A549 treated with Mapracorat at 1 μM for 4 hours (cell line): Measurements from ENCODE around the gene ATP2A1. TPM values are rescaled to one million over a fixed set of nuclear protein-coding genes. Genes with fewer than 3 reads are reported as not detected.

Source experiments
- total RNA-seq: library from RNA; stranded (reverse); fragments of 200-300 nt; extraction: Qiagen RNA extraction; gene quantifications from 5 replicates; pipeline ENCODE4 v1.2.3, GENCODE V29; 2022

The ATP2A1 gene
- total RNA-seq: 1.3 to 3.8 TPM (median 1.9 TPM) in 5 replicates

DNA sequence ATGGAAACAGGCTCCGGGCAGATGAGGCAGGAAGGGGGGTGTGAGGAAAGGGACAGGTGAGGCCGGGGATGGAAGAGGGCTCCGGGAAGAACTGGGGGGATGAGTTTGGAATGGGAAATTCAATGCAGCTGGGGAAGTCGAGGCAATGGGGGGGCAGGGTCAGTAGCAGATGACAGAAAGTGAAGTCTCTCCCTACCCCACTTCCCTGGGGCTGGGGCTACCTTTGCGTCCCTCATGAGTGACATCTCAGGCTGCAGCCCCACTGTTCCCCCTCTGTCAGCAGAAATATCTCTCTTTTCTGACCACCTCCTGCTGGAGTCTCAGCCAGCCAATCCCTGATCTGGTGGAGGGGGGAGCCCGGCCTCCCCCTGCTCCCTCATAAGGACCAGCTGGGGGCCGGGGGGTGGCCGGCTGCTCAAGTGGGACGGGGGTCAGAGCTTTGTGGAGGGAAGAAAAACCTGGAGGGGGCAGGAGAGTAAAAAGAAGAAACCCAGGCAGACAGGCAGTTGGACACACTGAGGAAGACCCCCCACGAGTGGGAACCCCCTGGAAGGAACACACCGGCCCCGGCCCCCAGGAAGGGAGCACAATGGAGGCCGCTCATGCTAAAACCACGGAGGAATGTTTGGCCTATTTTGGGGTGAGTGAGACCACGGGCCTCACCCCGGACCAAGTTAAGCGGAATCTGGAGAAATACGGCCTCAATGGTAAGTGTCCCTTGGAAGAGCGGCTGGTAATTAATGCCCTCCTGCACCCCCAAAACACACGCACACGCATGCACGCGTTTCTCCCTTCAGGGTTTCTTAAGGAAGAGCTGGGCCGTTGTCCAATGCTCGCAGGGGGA, at the start of gene ATP2A1:
Gene ATP2A1, plus strand, starts transcription at position 406 of the 844 bp plus-strand sequence. Its CDS starts 184 bp downstream, at position 590.

DNA sequence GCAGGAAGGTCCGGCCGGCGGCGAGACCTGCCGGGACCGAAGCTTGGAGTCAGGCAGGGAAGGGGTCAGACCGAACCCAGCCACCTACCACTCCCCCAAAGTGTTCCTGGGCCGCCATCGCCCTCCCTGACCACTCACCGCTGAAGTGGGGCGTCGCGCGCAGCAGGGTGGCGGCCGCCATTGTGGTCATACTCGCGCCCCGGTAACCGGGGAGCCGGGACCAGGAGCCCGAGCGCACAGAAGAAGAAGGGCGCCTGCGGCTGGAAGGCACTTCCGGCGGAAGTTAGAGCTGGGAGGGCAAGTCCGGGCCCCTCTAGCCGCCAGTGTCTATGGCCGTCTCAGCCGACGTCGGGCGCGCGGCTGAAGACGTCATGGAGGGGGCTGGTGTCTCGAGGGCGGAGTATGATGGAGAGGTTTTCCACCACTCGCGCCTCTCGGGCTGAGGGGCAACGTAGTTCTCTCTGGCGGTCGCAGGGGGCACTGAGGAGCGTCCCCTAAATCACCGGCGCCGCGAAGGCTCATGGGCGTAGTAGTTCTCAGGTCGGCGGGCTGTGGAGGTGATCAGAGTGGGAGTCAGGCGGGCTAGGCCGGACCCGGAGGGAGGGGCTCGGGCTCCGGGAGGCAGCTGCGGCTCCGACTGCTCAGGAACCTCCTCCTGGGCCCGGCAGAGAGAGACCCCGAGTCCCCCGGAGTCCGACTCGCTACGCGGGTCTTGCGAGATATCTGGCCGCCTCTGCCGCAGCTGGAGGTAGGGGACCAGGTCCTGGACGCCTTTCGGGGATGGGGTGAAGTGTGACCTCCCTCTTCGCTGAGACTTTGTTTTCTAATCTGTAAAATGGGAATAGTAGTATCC, 32.0 kb upstream of the ATP2A1 start, which contains the start of gene TUFM:
Gene TUFM, minus strand, starts transcription at position 269 of the 853 bp plus-strand sequence. Its CDS starts 79 bp downstream, at position 190.

DNA sequence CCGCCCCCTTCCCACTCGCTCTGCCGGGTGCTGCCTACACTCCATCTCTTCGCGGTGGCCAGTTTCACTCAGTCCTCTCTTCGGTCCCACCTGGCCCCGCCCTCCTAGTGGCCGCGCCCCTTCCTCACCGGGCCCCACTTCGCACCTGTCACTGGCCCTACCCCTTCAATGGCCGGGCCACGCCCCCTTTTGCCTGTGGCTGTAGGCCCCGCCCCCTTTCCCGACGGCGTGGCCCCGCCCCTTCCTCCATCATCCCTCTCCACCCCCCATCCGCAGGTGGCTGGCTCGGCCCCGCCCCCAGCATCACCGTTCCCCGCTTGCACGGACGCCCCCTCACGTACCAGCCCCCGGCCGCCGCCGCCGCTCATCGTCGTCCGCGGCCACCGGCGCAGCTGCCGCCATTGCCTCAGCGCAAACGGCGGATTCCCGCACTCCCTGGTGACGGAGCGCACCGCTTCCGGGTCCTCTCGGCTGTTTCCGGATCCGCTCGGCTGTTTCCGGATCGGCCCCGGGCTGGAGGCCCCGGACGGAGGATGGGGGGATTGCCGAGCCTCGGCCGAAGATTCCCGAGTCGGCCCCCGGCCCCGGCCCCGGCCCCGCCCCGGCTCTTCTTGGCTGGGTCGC, 46.6 kb downstream of the ATP2A1 start, which contains the start of gene RABEP2:
Gene RABEP2, minus strand, starts transcription at position 477 of the 624 bp plus-strand sequence. Its CDS starts 75 bp downstream, at position 402.

DNA sequence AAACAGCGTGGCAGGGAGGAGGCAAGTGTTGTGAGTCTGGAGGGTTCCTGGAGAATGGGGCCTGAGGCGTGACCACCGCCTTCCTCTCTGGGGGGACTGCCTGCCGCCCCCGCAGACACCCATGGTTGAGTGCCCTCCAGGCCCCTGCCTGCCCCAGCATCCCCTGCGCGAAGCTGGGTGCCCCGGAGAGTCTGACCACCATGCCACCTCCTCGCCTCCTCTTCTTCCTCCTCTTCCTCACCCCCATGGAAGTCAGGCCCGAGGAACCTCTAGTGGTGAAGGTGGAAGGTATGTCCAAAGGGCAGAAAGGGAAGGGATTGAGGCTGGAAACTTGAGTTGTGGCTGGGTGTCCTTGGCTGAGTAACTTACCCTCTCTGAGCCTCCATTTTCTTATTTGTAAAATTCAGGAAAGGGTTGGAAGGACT, 53.5 kb downstream of the ATP2A1 start, which contains the start of gene CD19:
Gene CD19, plus strand, starts transcription at position 171 of the 425 bp plus-strand sequence. Its CDS starts 30 bp downstream, at position 201.

DNA sequence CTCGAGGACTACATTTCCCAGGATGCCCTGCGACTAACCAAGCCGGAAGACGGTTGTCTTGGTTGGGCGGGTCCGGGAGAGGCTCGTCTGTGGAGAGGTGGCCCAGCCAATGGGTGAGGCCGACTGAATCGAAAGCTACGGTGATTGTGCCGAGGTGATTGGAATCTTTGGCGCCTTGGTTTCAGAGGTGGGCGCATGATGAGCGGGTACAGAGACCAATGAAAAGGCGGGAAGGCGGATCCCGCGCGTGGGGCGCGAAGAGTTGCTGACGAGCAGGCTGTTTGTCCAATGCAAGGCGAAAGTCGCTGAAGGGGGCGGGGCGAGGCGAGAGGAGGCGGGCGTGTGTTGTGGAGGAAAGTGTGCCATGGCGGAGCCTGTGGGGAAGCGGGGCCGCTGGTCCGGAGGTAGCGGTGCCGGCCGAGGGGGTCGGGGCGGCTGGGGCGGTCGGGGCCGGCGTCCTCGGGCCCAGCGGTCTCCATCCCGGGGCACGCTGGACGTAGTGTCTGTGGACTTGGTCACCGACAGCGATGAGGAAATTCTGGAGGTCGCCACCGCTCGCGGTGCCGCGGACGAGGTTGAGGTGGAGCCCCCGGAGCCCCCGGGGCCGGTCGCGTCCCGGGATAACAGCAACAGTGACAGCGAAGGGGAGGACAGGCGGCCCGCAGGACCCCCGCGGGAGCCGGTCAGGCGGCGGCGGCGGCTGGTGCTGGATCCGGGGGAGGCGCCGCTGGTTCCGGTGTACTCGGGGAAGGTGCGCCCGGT, 72.5 kb downstream of the ATP2A1 start, which contains the start of gene NFATC2IP:
Gene NFATC2IP, plus strand, starts transcription at position 290 of the 762 bp plus-strand sequence. Its CDS starts 75 bp downstream, at position 365.

Other genes starting within 250 kb of the ATP2A1 start
- gene NPIPB8, start 240.4 kb upstream of the ATP2A1 start, total RNA-seq: 0.59 TPM in 1 of 5 replicates, not detected in the others
- 193 to 400 TPM (median 345 TPM) in 5 replicates for gene EIF3C, start 167.0 kb upstream of the ATP2A1 start, total RNA-seq
- gene NPIPB9, start 126.7 kb upstream of the ATP2A1 start, total RNA-seq: 0.88 to 2.5 TPM (median 1.5 TPM) in 5 replicates
- gene ATXN2L, start 55.5 kb upstream of the ATP2A1 start, total RNA-seq: 85.3 to 130 TPM (median 118 TPM) in 5 replicates
- gene TUFM, start 32.1 kb upstream of the ATP2A1 start, total RNA-seq: 219 to 319 TPM (median 284 TPM) in 5 replicates
- 21.5 to 29.4 TPM (median 28.3 TPM) in 5 replicates for gene SH2B1, start 14.6 kb upstream of the ATP2A1 start, total RNA-seq
- gene RABEP2, start 46.8 kb downstream of the ATP2A1 start, total RNA-seq: 7.8 to 10.8 TPM (median 9.0 TPM) in 5 replicates
- not detected in 5 replicates for gene CD19, start 53.5 kb downstream of the ATP2A1 start, total RNA-seq
- gene NFATC2IP, start 72.4 kb downstream of the ATP2A1 start, total RNA-seq: 18.0 to 32.6 TPM (median 24.3 TPM) in 5 replicates
- 50.2 to 80.3 TPM (median 73.2 TPM) in 5 replicates for gene SPNS1, start 96.3 kb downstream of the ATP2A1 start, total RNA-seq
- gene LAT, start 106.6 kb downstream of the ATP2A1 start, total RNA-seq: 2.5 to 5.8 TPM (median 3.9 TPM) in 5 replicates